Lower lobe of right lung (tissue), 2 donors: ENCODE data around the gene C19orf12. TPM values are rescaled to one million over a fixed set of nuclear protein-coding genes. Genes with fewer than 3 reads are reported as not detected.

Experiments
- ATAC-seq, 2 donors: fragments of 200-7000 bp; cut with Tn5 transposase; one replicate each; pipeline ENCODE4 v1.9.1; 2020 to 2022; ENCODE audit warnings: mild to moderate bottlenecking in 2 of 2, moderate library complexity in 2 of 2
- DNase-seq: peaks from one replicate; pipeline ENCODE4 v3.0.0-alpha.2; 2020
- H3K27ac ChIP-seq: fragments of 200-600 bp; one replicate; pipeline ENCODE4 v1.8.0; 2022
- H3K27me3 ChIP-seq: fragments of 200-600 bp; one replicate; pipeline ENCODE4 v1.8.0; 2022; ENCODE audit warnings: low read depth
- H3K36me3 ChIP-seq: fragments of 200-600 bp; one replicate; pipeline ENCODE4 v1.8.0; 2022; ENCODE audit warnings: mild to moderate bottlenecking
- H3K4me1 ChIP-seq: fragments of 200-600 bp; one replicate; pipeline ENCODE4 v1.8.0; 2022
- H3K4me3 ChIP-seq: fragments of 200-600 bp; one replicate; pipeline ENCODE4 v1.8.0; 2022; ENCODE audit warnings: mild to moderate bottlenecking
- H3K9me3 ChIP-seq: fragments of 200-600 bp; one replicate; pipeline ENCODE4 v1.8.0; 2022
- intact Hi-C: fragments of 100-400 bp; cut with DNase I; formaldehyde crosslinking; loops from one replicate; pipeline ENCODE4 v1.11.0; 2022
- total RNA-seq: library from RNA; stranded (reverse); fragmentation: NEBNext Ultra II Directional; extraction: Animal tissue kit (Norgen Biotek cat#: 25700); gene quantifications from one replicate; pipeline ENCODE4 v1.2.1, GENCODE V29; 2021
- TF ChIP-seq, protein P1 (sequence below): fragments of 200-600 bp; IDR thresholded peaks from one replicate; pipeline ENCODE4 v1.8.0; 2022; ENCODE audit warnings: antibody characterized with exemption, mild to moderate bottlenecking
- donor health status: DM: no; HTN: yes; CAD: no; lungs with severe emphysema.

Gene C19orf12
- total RNA-seq, 1 donor from 2014 or later = 19.2 TPM

DNA sequence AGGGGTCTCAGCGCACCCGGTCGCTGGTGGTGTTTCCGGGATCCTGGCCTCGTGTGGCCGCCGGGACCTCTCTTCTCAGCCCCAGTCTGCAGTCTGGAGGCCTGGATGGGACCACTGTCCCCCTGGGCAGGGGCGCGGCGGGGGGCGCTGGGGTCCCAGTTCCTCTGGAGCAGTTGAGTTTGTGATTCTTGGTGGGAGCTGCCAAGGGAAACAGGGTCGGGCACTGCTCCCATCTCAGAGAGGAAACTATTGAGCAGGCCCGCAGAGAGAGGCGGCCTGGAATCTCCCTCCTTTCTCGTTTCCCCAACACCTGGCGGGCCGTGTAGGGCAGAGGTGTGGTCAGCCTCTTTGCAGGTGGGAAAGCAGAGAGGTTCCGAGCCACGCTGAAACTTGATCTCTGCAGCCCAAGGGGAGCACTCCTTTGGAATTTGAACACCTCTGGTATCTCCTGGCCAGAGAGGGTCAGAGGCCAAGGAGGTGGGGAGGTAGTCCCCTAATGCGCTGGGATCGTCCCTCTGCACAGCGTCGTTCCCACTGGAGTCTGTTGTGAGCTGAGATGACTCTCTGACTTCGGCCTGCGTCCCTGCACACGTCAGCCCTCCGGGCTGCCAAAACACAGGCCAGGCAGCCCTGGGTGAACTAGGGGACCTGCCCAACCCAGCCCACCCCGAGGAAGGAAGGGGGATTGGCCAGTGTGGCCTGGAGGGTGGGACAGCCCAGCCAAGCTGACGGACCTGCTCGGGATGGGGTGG, 49.1 kb downstream of the C19orf12 start:
- Histone ChIP-seq H3K9me3 (no peaks in the 10 kb centered on the region), H3K27ac (peak overlapping the region; percentile 86), H3K4me3 (peak overlapping the region; percentile 97), H3K27me3 (no peaks in the 10 kb centered on the region), H3K36me3 (peaks cover 3% of the 10 kb centered on the region), H3K4me1 (peaks cover 75% of the 10 kb centered on the region)
- intact Hi-C loops = no loop called here
- TF ChIP-seq, protein P1, sequence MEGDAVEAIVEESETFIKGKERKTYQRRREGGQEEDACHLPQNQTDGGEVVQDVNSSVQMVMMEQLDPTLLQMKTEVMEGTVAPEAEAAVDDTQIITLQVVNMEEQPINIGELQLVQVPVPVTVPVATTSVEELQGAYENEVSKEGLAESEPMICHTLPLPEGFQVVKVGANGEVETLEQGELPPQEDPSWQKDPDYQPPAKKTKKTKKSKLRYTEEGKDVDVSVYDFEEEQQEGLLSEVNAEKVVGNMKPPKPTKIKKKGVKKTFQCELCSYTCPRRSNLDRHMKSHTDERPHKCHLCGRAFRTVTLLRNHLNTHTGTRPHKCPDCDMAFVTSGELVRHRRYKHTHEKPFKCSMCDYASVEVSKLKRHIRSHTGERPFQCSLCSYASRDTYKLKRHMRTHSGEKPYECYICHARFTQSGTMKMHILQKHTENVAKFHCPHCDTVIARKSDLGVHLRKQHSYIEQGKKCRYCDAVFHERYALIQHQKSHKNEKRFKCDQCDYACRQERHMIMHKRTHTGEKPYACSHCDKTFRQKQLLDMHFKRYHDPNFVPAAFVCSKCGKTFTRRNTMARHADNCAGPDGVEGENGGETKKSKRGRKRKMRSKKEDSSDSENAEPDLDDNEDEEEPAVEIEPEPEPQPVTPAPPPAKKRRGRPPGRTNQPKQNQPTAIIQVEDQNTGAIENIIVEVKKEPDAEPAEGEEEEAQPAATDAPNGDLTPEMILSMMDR = no peak
- peak; percentile 37 to 49 for ATAC-seq
- DNase-seq = peak; percentile 47

DNA sequence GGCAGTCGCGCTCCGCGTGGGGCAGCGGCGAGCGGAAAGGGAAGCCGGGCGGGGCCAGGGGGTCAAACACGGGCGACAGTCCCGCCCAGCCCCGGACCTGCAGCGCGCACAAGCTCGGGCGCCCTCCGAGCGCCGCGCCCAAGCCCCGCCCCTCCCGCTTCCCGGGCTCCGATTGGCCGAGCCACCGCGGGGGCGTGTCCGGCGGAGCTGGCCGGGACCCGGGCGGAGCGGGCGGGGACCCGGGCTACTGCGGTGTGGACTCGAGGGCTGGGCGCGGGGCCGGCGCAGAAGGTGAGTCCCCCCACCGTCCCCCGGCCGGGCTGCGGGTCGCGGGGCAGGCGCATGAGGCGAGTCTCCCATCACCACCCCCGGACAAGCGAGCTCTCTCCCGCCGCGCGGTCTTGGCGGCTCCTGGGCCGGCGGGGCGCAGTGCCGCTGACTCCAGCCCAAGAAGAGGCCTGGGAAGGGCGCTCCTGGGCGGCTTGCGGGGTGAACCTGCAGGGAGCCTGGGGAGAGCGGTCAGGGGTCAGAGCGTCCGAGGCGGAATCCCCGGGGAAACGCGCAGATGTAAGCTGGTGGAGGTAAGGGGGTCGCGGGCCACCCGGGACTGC, 49.7 kb downstream of the C19orf12 start, which contains the start of gene PLEKHF1:
TSS of gene PLEKHF1 (plus strand) at position 247 of the 611 bp plus-strand sequence. CDS start 8,379 bp downstream, outside the sequence.
- Histone ChIP-seq H3K4me3 (peak within 1 kb of the TSS; percentile 97), H3K36me3 (peaks cover 3% of the 10 kb centered on the region), H3K9me3 (no peaks in the 10 kb centered on the region), H3K27me3 (no peaks in the 10 kb centered on the region), H3K27ac (peak within 1 kb of the TSS; percentile 86), H3K4me1 (peaks cover 69% of the 10 kb centered on the region)
- DNase-seq (peak; percentile 91), ATAC-seq (peak; percentile 97 to 98)
- TF ChIP-seq, protein P1 = no peak
- intact Hi-C loops = no loop called here

DNA sequence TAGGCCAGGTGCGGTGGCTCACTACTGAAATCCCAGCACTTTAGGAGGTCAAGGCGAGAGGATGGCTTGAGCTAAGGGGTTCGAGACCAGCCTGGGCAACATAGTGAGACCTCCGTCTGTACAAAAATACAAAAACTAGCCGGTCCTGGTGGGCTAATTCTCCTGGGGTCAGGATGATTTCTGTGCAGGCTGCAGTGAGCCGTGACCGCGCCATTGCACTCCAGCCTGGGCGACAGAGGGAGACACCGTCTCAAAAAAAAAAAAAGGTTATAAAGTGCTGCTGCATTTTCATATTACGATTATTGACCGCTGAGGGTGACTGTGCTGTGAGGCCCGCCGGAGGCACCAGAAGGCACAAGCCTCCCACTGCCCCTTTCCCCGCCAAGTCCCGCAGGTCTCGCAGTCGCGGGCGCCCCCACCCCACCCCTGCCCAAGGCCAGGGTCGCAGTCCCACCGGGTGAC, 50.3 kb downstream of the C19orf12 start:
- Histone ChIP-seq H3K27ac (peak overlapping the region; percentile 86), H3K4me3 (peak overlapping the region; percentile 97), H3K9me3 (no peaks in the 10 kb centered on the region), H3K36me3 (peaks cover 3% of the 10 kb centered on the region), H3K27me3 (no peaks in the 10 kb centered on the region), H3K4me1 (peaks cover 69% of the 10 kb centered on the region)
- DNase-seq (no peak), ATAC-seq (no peak)
- intact Hi-C loops = no loop called here
- TF ChIP-seq, protein P1 = peak; percentile 34

DNA sequence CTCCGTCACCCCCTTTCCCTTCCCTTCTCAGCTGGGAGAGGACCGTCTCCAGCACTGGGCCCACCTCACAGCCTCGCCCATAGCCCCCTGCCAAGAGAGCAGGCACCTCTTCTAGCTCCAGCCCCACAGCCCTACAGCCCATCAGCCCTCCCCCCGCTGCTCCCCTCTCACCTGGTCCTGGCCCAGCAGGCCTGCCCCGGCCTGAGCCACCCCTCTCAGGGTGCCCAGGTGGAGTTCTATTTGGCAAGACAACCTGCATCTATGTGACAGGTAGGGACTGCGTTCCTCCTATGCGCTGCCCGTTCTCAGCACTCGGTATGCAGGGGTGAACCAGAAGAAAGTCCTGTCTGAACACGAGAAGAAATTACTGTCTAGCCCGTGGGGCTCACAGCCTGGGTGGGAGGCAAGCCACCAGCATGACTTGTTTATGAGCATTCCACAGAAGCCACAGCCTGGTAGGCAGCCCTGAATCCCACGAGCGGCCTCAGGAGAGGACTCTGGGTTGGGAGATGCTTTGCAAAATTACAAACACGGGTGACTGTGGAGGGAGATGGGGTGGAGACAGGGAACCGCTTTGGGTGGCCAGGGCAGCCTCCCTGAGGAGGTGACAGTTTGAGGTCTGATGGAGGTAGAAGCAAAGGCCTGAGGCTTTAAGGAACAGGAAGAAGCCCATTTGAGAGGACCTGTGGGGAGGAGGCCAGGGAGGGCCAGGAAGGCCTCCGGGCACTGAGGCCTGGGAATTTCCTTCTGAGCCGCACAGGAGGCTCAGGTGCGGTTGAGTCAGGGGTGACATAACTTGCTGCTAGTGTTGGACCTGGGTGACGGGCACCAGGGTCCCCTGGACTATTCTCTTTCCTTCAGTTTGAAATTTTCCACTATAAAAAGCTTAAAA, 51.0 kb downstream of the C19orf12 start:
- intact Hi-C loops = no loop called here
- H3K4me3 ChIP-seq = peak overlapping the region; percentile 97
- H3K27ac ChIP-seq = peak overlapping the region; percentile 86
- ATAC-seq (no peak), DNase-seq (no peak)
- TF ChIP-seq, protein P1 = no peak
- H3K36me3 ChIP-seq = no peaks in the 10 kb centered on the region
- no peaks in the 10 kb centered on the region for H3K27me3 ChIP-seq
- peaks cover 64% of the 10 kb centered on the region for H3K4me1 ChIP-seq
- no peaks in the 10 kb centered on the region for H3K9me3 ChIP-seq
